Measurements from ENCODE around the gene OR7G2.

Gene OR7G2

DNA sequence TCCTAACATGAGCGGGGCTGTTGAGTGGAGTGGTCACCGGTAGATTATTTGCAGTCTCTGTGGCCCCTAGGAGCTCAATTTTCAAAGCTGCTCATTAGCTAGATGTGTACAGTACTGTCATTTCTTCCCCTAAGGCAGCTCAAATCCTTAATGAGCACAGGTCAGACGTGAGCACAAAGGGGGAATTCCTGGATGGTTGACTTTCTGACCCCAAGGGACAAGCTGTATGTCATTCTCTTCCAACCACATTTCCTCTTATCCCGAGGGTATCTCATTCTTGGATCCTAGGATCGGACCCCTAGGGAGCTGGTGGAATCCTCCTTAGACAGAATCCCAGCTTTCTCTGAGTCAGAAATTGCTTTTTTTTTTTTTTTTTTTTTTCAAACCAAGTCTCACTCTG is 25.1 kb upstream of the OR7G2 start:
- Histone ChIP-seq H3K4me3 (replicated peaks; ENCODE audit: low read depth, low read length) (no peak overlapping the region), H3K36me3 (ENCODE audit: control insufficient read depth, insufficient read depth, low read length) (no peaks in the 10 kb centered on the region), H3K27me3 (replicated peaks; ENCODE audit: control insufficient read depth, insufficient read depth, low read length) (no peaks in the 10 kb centered on the region)
- DNase-seq (ENCODE audit: extremely low read depth, insufficient read length) = no peak
- TF ChIP-seq, protein P1, sequence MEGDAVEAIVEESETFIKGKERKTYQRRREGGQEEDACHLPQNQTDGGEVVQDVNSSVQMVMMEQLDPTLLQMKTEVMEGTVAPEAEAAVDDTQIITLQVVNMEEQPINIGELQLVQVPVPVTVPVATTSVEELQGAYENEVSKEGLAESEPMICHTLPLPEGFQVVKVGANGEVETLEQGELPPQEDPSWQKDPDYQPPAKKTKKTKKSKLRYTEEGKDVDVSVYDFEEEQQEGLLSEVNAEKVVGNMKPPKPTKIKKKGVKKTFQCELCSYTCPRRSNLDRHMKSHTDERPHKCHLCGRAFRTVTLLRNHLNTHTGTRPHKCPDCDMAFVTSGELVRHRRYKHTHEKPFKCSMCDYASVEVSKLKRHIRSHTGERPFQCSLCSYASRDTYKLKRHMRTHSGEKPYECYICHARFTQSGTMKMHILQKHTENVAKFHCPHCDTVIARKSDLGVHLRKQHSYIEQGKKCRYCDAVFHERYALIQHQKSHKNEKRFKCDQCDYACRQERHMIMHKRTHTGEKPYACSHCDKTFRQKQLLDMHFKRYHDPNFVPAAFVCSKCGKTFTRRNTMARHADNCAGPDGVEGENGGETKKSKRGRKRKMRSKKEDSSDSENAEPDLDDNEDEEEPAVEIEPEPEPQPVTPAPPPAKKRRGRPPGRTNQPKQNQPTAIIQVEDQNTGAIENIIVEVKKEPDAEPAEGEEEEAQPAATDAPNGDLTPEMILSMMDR (IDR thresholded peaks at IDR 0.05; ENCODE audit: insufficient read depth, low read length, poor library complexity, severe bottlenecking) = no peak

DNA sequence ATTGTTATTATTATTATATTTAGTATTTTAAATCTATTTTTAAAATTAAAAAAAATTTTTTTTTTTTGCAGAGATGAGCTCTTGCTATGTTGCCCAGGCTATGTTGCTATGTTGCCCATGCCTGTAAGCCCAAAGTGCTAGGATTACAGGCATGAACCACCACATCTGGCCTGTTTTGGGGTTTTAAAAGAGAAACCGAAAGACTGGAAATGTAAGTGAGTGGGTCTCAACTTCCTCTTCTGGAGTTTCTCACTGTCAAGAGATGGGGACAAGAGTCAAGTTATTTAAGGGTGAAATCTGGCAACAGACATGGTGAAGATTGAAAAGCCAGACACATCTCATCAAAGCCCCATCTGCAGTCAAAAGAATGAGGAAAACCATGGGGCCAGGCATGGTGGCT is 23.7 kb upstream of the OR7G2 start:
- peak; percentile 30 for DNase-seq (ENCODE audit: extremely low read depth, insufficient read length)
- Histone ChIP-seq H3K27me3 (replicated peaks; ENCODE audit: control insufficient read depth, insufficient read depth, low read length) (no peaks in the 10 kb centered on the region), H3K36me3 (ENCODE audit: control insufficient read depth, insufficient read depth, low read length) (no peaks in the 10 kb centered on the region), H3K4me3 (replicated peaks; ENCODE audit: low read depth, low read length) (no peak overlapping the region)
- TF ChIP-seq, protein P1 (IDR thresholded peaks at IDR 0.05; ENCODE audit: insufficient read depth, low read length, poor library complexity, severe bottlenecking) = no peak

DNA sequence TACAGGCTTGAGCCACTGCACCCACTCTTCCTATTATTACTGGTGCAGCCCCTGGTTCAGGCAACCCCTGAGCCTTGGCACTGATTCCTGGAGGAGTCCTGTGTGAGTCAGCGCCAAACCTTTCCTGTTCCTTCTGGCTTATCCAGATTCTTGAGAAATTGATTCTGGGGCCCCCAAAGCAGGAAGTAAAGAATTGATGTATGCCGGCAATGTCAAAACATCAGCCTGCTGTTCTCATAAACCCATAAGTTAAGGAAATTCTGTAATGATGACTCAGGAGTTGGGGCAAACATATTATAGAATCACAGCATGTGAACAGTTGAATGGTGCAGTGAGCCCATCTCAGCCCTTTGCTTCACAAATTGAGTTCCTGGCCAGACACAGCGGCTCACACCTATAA is 20.9 kb upstream of the OR7G2 start:
- DNase-seq (ENCODE audit: extremely low read depth, insufficient read length) = no peak
- H3K27me3 ChIP-seq (replicated peaks; ENCODE audit: control insufficient read depth, insufficient read depth, low read length) = no peaks in the 10 kb centered on the region
- no peaks in the 10 kb centered on the region for H3K36me3 ChIP-seq (ENCODE audit: control insufficient read depth, insufficient read depth, low read length)
- H3K4me3 ChIP-seq (replicated peaks; ENCODE audit: low read depth, low read length) = no peak overlapping the region
- TF ChIP-seq, protein P1 (IDR thresholded peaks at IDR 0.05; ENCODE audit: insufficient read depth, low read length, poor library complexity, severe bottlenecking) = no peak

DNA sequence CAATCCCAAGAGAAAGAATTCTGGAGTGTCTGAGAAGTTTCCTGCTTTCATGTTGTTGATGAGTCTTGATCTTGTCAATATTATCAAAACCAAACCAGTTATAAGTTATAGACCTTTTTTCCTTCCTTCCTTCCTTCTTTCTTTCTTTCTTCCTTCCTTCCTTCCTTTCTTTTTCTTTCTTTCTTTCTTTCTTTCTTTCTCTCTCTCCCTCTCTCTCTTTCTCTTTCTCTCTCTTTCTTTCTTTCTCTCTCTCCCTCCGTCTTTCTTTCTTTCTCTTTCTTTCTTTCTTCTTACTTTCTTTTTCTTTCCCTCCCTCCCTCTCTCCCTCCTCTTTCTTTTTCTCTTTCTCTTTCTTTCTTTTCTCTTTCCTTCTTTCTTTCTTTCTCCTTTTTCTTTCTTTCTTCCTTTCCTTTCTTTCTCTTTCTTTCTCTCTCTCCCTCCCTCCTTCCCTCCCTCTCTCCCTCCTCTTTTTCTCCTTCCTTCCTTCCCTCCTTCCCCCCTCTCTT is 19.7 kb upstream of the OR7G2 start, which contains the start of gene OR7G3:
OR7G3 (minus strand) TSS at position 51 of the 506 bp plus-strand sequence; CDS start at position 51, 0 bp downstream.
- TF ChIP-seq, protein P1 (IDR thresholded peaks at IDR 0.05; ENCODE audit: insufficient read depth, low read length, poor library complexity, severe bottlenecking) = no peak
- no peaks in the 10 kb centered on the region for H3K36me3 ChIP-seq (ENCODE audit: control insufficient read depth, insufficient read depth, low read length)
- H3K27me3 ChIP-seq (replicated peaks; ENCODE audit: control insufficient read depth, insufficient read depth, low read length) = no peaks in the 10 kb centered on the region
- H3K4me3 ChIP-seq (replicated peaks; ENCODE audit: low read depth, low read length) = no peak within 1 kb of the TSS
- no peak for DNase-seq (ENCODE audit: extremely low read depth, insufficient read length)

DNA sequence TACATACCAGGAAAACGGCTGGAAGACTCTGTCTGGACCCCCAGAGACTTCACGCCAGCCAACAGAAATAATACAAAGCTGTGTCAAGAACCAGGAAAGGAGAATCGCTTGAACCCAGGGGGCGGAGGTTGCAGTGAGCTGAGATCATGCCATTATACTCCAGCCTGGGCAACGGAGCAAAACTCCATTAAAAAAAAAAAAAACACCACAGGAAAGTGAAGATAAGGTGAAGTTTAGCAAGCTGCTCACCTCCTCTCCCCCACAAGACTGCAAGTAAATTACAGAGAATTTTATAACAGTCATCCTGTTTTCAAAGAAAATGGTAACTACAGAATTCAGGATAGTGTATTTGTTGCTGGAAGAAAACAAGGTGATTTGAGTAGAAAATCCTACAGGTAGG is 9.3 kb upstream of the OR7G2 start:
- no peak overlapping the region for H3K4me3 ChIP-seq (replicated peaks; ENCODE audit: low read depth, low read length)
- TF ChIP-seq, protein P1 (IDR thresholded peaks at IDR 0.05; ENCODE audit: insufficient read depth, low read length, poor library complexity, severe bottlenecking) = no peak
- no peak for DNase-seq (ENCODE audit: extremely low read depth, insufficient read length)
- no peaks in the 10 kb centered on the region for H3K36me3 ChIP-seq (ENCODE audit: control insufficient read depth, insufficient read depth, low read length)
- H3K27me3 ChIP-seq (replicated peaks; ENCODE audit: control insufficient read depth, insufficient read depth, low read length) = no peaks in the 10 kb centered on the region

DNA sequence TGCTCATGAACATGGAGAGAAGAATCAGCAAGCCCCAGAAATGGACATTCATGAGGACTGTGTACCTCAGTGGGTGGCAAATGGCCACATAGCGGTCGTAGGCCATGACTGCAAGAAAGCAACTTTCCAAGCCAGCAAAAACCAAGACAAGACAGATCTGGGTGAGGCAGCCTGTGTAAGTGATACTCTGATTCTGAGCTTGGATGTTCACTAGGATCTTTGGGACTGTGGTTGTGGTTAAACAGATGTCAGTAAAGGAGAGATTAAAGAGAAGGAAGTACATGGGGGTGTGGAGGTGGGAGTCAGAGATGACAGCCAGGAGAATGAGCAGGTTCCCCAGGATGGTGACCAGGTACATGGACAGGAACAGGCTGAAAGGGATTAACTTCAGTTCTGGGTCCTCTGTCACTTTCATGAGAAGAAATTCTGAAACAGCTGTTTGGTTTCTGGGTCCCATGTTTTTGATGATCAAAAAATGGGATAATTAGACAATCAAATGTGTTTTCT is 8.1 kb upstream of the OR7G2 start, which contains the start of gene OR7G1:
OR7G1 (minus strand) TSS at position 457 of the 507 bp plus-strand sequence; CDS start at position 457, 0 bp downstream.
- H3K36me3 ChIP-seq (ENCODE audit: control insufficient read depth, insufficient read depth, low read length) = no peaks in the 10 kb centered on the region
- TF ChIP-seq, protein P1 (IDR thresholded peaks at IDR 0.05; ENCODE audit: insufficient read depth, low read length, poor library complexity, severe bottlenecking) = no peak
- no peak for DNase-seq (ENCODE audit: extremely low read depth, insufficient read length)
- H3K4me3 ChIP-seq (replicated peaks; ENCODE audit: low read depth, low read length) = no peak within 1 kb of the TSS
- no peaks in the 10 kb centered on the region for H3K27me3 ChIP-seq (replicated peaks; ENCODE audit: control insufficient read depth, insufficient read depth, low read length)
